ENCODE data around the gene FLRT1.

The FLRT1 gene

GRCh38 chr11:64007629-64008282 lies 28.0 kb upstream of the FLRT1 start:
- no peak for DNase-seq

GRCh38 chr11:64008283-64008913 lies 27.3 kb upstream of the FLRT1 start:
- no peak for DNase-seq

GRCh38 chr11:64008914-64009633 lies 26.7 kb upstream of the FLRT1 start:
- no peak for DNase-seq

GRCh38 chr11:64009710-64010109 lies 26.0 kb upstream of the FLRT1 start:
- DNase-seq, result no peak

- DNase-seq, result no peak
Measured at GRCh38 chr11:64010783-64011182, 24.9 kb upstream of the FLRT1 start.

- no peak for DNase-seq
Measured at GRCh38 chr11:64011371-64011770, 24.4 kb upstream of the FLRT1 start.

GRCh38 chr11:64013141-64013896 lies 22.4 kb upstream of the FLRT1 start:
- DNase-seq, result no peak

- DNase-seq, result no peak
Measured at GRCh38 chr11:64014356-64014755, 21.4 kb upstream of the FLRT1 start.

GRCh38 chr11:64015510-64015909 lies 20.2 kb upstream of the FLRT1 start:
- DNase-seq, result no peak

- DNase-seq, result no peak
Measured at GRCh38 chr11:64015935-64016845, 19.5 kb upstream of the FLRT1 start.

- no peak for DNase-seq
Measured at GRCh38 chr11:64017945-64018224, 17.8 kb upstream of the FLRT1 start.

GRCh38 chr11:64018310-64018709 lies 17.4 kb upstream of the FLRT1 start:
- no peak for DNase-seq

GRCh38 chr11:64019106-64020037 lies 16.4 kb upstream of the FLRT1 start:
- no peak for DNase-seq

- DNase-seq, result no peak
Measured at GRCh38 chr11:64020976-64021756, 14.6 kb upstream of the FLRT1 start.

- DNase-seq, result no peak
Measured at GRCh38 chr11:64021757-64022093, 14.0 kb upstream of the FLRT1 start.

GRCh38 chr11:64022125-64022784 lies 13.5 kb upstream of the FLRT1 start:
- DNase-seq, result no peak

- DNase-seq, result no peak
Measured at GRCh38 chr11:64023712-64024710, 11.7 kb upstream of the FLRT1 start.

- no peak for DNase-seq
Measured at GRCh38 chr11:64025205-64025604, 10.5 kb upstream of the FLRT1 start.
